Natural killer cell (primary cell): ENCODE measurements around the gene BTBD9. TPM values are rescaled to one million over a fixed set of nuclear protein-coding genes. Genes with fewer than 3 reads are reported as not detected.
"Not testable (repeated sequence)": the region's sequence is repeated elsewhere in the genome, so short reads cannot be mapped to it uniquely, and the experiment has no call there.

Source experiments
- ATAC-seq, 3 donors: fragments of 150-1000 bp in 2 of 3; fragments of 200-7000 bp in 1 of 3; cut with Tn5 transposase; 1 replicate in 1 of 3; 2 replicates in 2 of 3; pipeline ENCODE4 v1.10.0; 2021; ENCODE audit warnings: mild to moderate bottlenecking in 2 of 3, moderate library complexity in 2 of 3
- DNase-seq, 2 donors: peaks; one replicate each; pipeline versions ENCODE4 v3.0.0 to v3.0.0-alpha.2; 2013 to 2021; ENCODE audit warnings: mixed read lengths in 1 of 2
- H3K27ac ChIP-seq: one replicate; pipeline ENCODE4 v1.5.1; 2013; ENCODE audit warnings: mild to moderate bottlenecking, low read length
- H3K27me3 ChIP-seq: one replicate; pipeline ENCODE4 v1.6.1; 2013; ENCODE audit warnings: low read length; ENCODE audit not compliant: control insufficient read depth, insufficient read depth
- H3K36me3 ChIP-seq: one replicate; pipeline ENCODE4 v1.6.1; 2013; ENCODE audit warnings: low read length; ENCODE audit not compliant: control insufficient read depth, insufficient read depth
- H3K4me1 ChIP-seq: one replicate; pipeline ENCODE4 v1.6.1; 2013; ENCODE audit warnings: low read length; ENCODE audit not compliant: control insufficient read depth, insufficient read depth
- H3K4me3 ChIP-seq: one replicate; pipeline ENCODE4 v1.5.1; 2013; ENCODE audit warnings: low read length
- H3K9me3 ChIP-seq: one replicate; pipeline ENCODE4 v1.6.1; 2013; ENCODE audit warnings: low read length; ENCODE audit not compliant: control insufficient read depth, insufficient read depth
- H3K27ac Mint-ChIP-seq, 2 donors: one replicate each; pipeline ENCODE4 v1.8.0; 2022; ENCODE audit warnings: mild to moderate bottlenecking in 2 of 2, mixed read lengths in 2 of 2, moderate library complexity in 1 of 2
- H3K27me3 Mint-ChIP-seq, 2 donors: one replicate each; pipeline ENCODE4 v1.8.0; 2022; ENCODE audit warnings: low read depth in 2 of 2, mixed read lengths in 2 of 2
- H3K36me3 Mint-ChIP-seq: one replicate; pipeline ENCODE4 v1.8.0; 2022; ENCODE audit warnings: mixed read lengths
- H3K4me1 Mint-ChIP-seq, 2 donors: one replicate each; pipeline ENCODE4 v1.8.0; 2022; ENCODE audit warnings: mixed read lengths in 2 of 2
- H3K4me3 Mint-ChIP-seq: one replicate; pipeline ENCODE4 v1.8.0; 2022; ENCODE audit warnings: mild to moderate bottlenecking, moderate library complexity, mixed read lengths
- H3K9me3 Mint-ChIP-seq, 2 donors: one replicate each; pipeline ENCODE4 v1.8.0; 2022; ENCODE audit warnings: mixed read lengths in 2 of 2
- CTCF ChIP-seq: fragments of 200-600 bp; IDR thresholded peaks from one replicate; pipeline ENCODE4 v1.8.0; 2022; ENCODE audit warnings: antibody characterized with exemption
- WGBS: methylation state at CpG from one replicate; pipeline ENCODE4 v1.1.7; 2013; ENCODE audit warnings: missing lambda C conversion rate; ENCODE audit not compliant: insufficient coverage; 5-methylcytosine and 5-hydroxymethylcytosine counted together
- intact Hi-C: fragments of 100-400 bp; cut with micrococcal nuclease; formaldehyde crosslinking; loops from one replicate; pipeline ENCODE4 v1.14.2; 2022
- total RNA-seq, 4 donors: library from RNA; stranded (reverse); fragments of 120-200 nt in 1 of 4; gene quantifications; one replicate each; pipeline versions ENCODE4 v1.2.3 to v1.2.4, GENCODE V29; 2013 to 2022

The BTBD9 gene
- total RNA-seq, 3 donors from 2014 or later (not counting 1 experiment from before 2014, with no cell fraction given), result 51.6 to 70.3 (median 54.3) TPM

GRCh38 chr6:38348371-38348770 is 291.4 kb downstream of the BTBD9 start:
- H3K27ac ChIP-seq, result no peak overlapping the region
- H3K4me3 ChIP-seq, result no peak overlapping the region
- no peak for ATAC-seq
- no peaks in the 10 kb centered on the region for H3K4me1 ChIP-seq
- TF ChIP-seq CTCF, result no peak
- H3K27me3 ChIP-seq, result no peaks in the 10 kb centered on the region
- no peaks in the 10 kb centered on the region for H3K9me3 Mint-ChIP-seq
- peaks cover 9 to 10% of the 10 kb centered on the region in 2 donors for H3K4me1 Mint-ChIP-seq
- no peak for DNase-seq
- intact Hi-C loops, result no loop called here
- no peaks in the 10 kb centered on the region for H3K36me3 Mint-ChIP-seq
- WGBS, result 100% methylated on average over 2 of the region's 3 CpGs
- H3K27me3 Mint-ChIP-seq, result no peaks in the 10 kb centered on the region
- no peaks in the 10 kb centered on the region for H3K9me3 ChIP-seq
- no peak overlapping the region for H3K4me3 Mint-ChIP-seq
- no peaks in the 10 kb centered on the region for H3K36me3 ChIP-seq
- no peak overlapping the region for H3K27ac Mint-ChIP-seq

- H3K9me3 ChIP-seq, H3K27me3 Mint-ChIP-seq, H3K36me3 Mint-ChIP-seq, H3K4me3 ChIP-seq, H3K27me3 ChIP-seq, ATAC-seq, intact Hi-C loops, H3K4me1 ChIP-seq, DNase-seq, H3K27ac ChIP-seq, H3K36me3 ChIP-seq, H3K27ac Mint-ChIP-seq, H3K9me3 Mint-ChIP-seq, H3K4me3 Mint-ChIP-seq: not testable (repeated sequence)
- WGBS, result 94% methylated on average over 6 of the region's 8 CpGs
- H3K4me1 Mint-ChIP-seq, result peaks cover 9 to 10% of the 10 kb centered on the region in 2 donors
Observed at GRCh38 chr6:38347829-38348228, 291.9 kb downstream of the BTBD9 start.

- ATAC-seq (no peak), DNase-seq (no peak)
- no peak overlapping the region for H3K4me3 ChIP-seq
- Mint-ChIP-seq H3K9me3 (no peaks in the 10 kb centered on the region), H3K36me3 (no peaks in the 10 kb centered on the region), H3K27me3 (no peaks in the 10 kb centered on the region), H3K4me3 (no peak overlapping the region), H3K27ac (no peak overlapping the region), H3K4me1 (peaks cover 9 to 10% of the 10 kb centered on the region in 2 donors)
- H3K27me3 ChIP-seq, result no peaks in the 10 kb centered on the region
- no peaks in the 10 kb centered on the region for H3K4me1 ChIP-seq
- no peaks in the 10 kb centered on the region for H3K9me3 ChIP-seq
- H3K27ac ChIP-seq, result no peak overlapping the region
- intact Hi-C loops, result no loop called here
- 97% methylated on average over 5 of the region's 5 CpGs for WGBS
- no peak for TF ChIP-seq CTCF
- no peaks in the 10 kb centered on the region for H3K36me3 ChIP-seq
Observed at GRCh38 chr6:38346291-38347079, 293.2 kb downstream of the BTBD9 start.

- Mint-ChIP-seq H3K27ac (no peak overlapping the region), H3K4me1 (peaks cover 5 to 6% of the 10 kb centered on the region in 2 donors), H3K9me3 (no peaks in the 10 kb centered on the region), H3K36me3 (no peaks in the 10 kb centered on the region), H3K27me3 (no peaks in the 10 kb centered on the region), H3K4me3 (no peak overlapping the region)
- no peaks in the 10 kb centered on the region for H3K36me3 ChIP-seq
- intact Hi-C loops, result no loop called here
- H3K4me3 ChIP-seq, result no peak overlapping the region
- no peaks in the 10 kb centered on the region for H3K27me3 ChIP-seq
- 75% methylated on average over 5 of the region's 5 CpGs for WGBS
- ATAC-seq (no peak), DNase-seq (no peak)
- H3K27ac ChIP-seq, result no peak overlapping the region
- H3K4me1 ChIP-seq, result no peaks in the 10 kb centered on the region
- H3K9me3 ChIP-seq, result no peaks in the 10 kb centered on the region
- TF ChIP-seq CTCF, result no peak
Observed at GRCh38 chr6:38345586-38345985, 294.1 kb downstream of the BTBD9 start.
